ENCODE data around the gene E2F2.
A peak's percentile ranks its signal among the peaks of the same experiment; 100 is the strongest.

Gene E2F2

GRCh38 chr1:23555270-23555985 lies 24.4 kb upstream of the E2F2 start:
- H3K27ac ChIP-seq (ENCODE audit: low read length) = peak overlapping the region; percentile 91
- H3K36me3 ChIP-seq (ENCODE audit: control insufficient read depth in 1 of 2, insufficient read depth in 2 of 2, low read length in 2 of 2) = peaks cover 0 to 10% of the 10 kb centered on the region in 2 donors
- H3K9me3 ChIP-seq (ENCODE audit: control insufficient read depth in 1 of 2, low read length in 2 of 2) = no peaks in the 10 kb centered on the region
- H3K4me1 ChIP-seq (ENCODE audit: control insufficient read depth in 1 of 2, insufficient read depth in 2 of 2, low read length in 2 of 2) = peaks cover 17 to 36% of the 10 kb centered on the region in 2 donors
- H3K4me3 ChIP-seq (ENCODE audit: low read depth in 1 of 2, low read length in 2 of 2) = peak overlapping the region; percentile 66 to 89
- H3K27me3 ChIP-seq (ENCODE audit: low read depth, low read length) = no peaks in the 10 kb centered on the region

GRCh38 chr1:23554481-23555269 lies 23.6 kb upstream of the E2F2 start:
- peaks cover 0 to 10% of the 10 kb centered on the region in 2 donors for H3K36me3 ChIP-seq (ENCODE audit: control insufficient read depth in 1 of 2, insufficient read depth in 2 of 2, low read length in 2 of 2)
- peaks cover 12 to 30% of the 10 kb centered on the region in 2 donors for H3K4me1 ChIP-seq (ENCODE audit: control insufficient read depth in 1 of 2, insufficient read depth in 2 of 2, low read length in 2 of 2)
- no peaks in the 10 kb centered on the region for H3K27me3 ChIP-seq (ENCODE audit: low read depth, low read length)
- H3K9me3 ChIP-seq (ENCODE audit: control insufficient read depth in 1 of 2, low read length in 2 of 2) = no peaks in the 10 kb centered on the region
- peak overlapping the region; percentile 66 to 89 for H3K4me3 ChIP-seq (ENCODE audit: low read depth in 1 of 2, low read length in 2 of 2)
- peak overlapping the region; percentile 91 for H3K27ac ChIP-seq (ENCODE audit: low read length)

- peak overlapping the region; percentile 47 to 57 for H3K4me3 ChIP-seq (ENCODE audit: low read depth in 1 of 2, low read length in 2 of 2)
- H3K27me3 ChIP-seq (ENCODE audit: low read depth, low read length) = no peaks in the 10 kb centered on the region
- peaks cover 0 to 10% of the 10 kb centered on the region in 2 donors for H3K36me3 ChIP-seq (ENCODE audit: control insufficient read depth in 1 of 2, insufficient read depth in 2 of 2, low read length in 2 of 2)
- H3K4me1 ChIP-seq (ENCODE audit: control insufficient read depth in 1 of 2, insufficient read depth in 2 of 2, low read length in 2 of 2) = peaks cover 12 to 30% of the 10 kb centered on the region in 2 donors
- peak overlapping the region; percentile 80 for H3K27ac ChIP-seq (ENCODE audit: low read length)
- H3K9me3 ChIP-seq (ENCODE audit: control insufficient read depth in 1 of 2, low read length in 2 of 2) = no peaks in the 10 kb centered on the region
Measured at GRCh38 chr1:23554127-23554480, 23.1 kb upstream of the E2F2 start.

- H3K4me3 ChIP-seq (ENCODE audit: low read depth in 1 of 2, low read length in 2 of 2) = peak overlapping the region in 1 of 2 donors; percentile 57
- no peaks in the 10 kb centered on the region for H3K27me3 ChIP-seq (ENCODE audit: low read depth, low read length)
- H3K27ac ChIP-seq (ENCODE audit: low read length) = peak overlapping the region; percentile 80
- H3K9me3 ChIP-seq (ENCODE audit: control insufficient read depth in 1 of 2, low read length in 2 of 2) = no peaks in the 10 kb centered on the region
- peaks cover 12 to 30% of the 10 kb centered on the region in 2 donors for H3K4me1 ChIP-seq (ENCODE audit: control insufficient read depth in 1 of 2, insufficient read depth in 2 of 2, low read length in 2 of 2)
- H3K36me3 ChIP-seq (ENCODE audit: control insufficient read depth in 1 of 2, insufficient read depth in 2 of 2, low read length in 2 of 2) = peaks cover 0 to 9% of the 10 kb centered on the region in 2 donors
Measured at GRCh38 chr1:23553231-23554126, 22.4 kb upstream of the E2F2 start.

- H3K4me1 ChIP-seq (ENCODE audit: control insufficient read depth in 1 of 2, insufficient read depth in 2 of 2, low read length in 2 of 2) = peaks cover 12 to 17% of the 10 kb centered on the region in 2 donors
Measured at GRCh38 chr1:23551849-23552248, 20.8 kb upstream of the E2F2 start.

GRCh38 chr1:23548704-23549143 lies 17.7 kb upstream of the E2F2 start:
- H3K9me3 ChIP-seq (ENCODE audit: control insufficient read depth in 1 of 2, low read length in 2 of 2) = no peaks in the 10 kb centered on the region
- H3K27ac ChIP-seq (ENCODE audit: low read length) = no peak overlapping the region
- H3K36me3 ChIP-seq (ENCODE audit: control insufficient read depth in 1 of 2, insufficient read depth in 2 of 2, low read length in 2 of 2) = no peaks in the 10 kb centered on the region
- H3K4me3 ChIP-seq (ENCODE audit: low read depth in 1 of 2, low read length in 2 of 2) = no peak overlapping the region
- peaks cover 0 to 6% of the 10 kb centered on the region in 2 donors for H3K4me1 ChIP-seq (ENCODE audit: control insufficient read depth in 1 of 2, insufficient read depth in 2 of 2, low read length in 2 of 2)
- H3K27me3 ChIP-seq (ENCODE audit: low read depth, low read length) = no peaks in the 10 kb centered on the region

More at GRCh38 chr1:23551849-23552248, 20.8 kb upstream of the E2F2 start:
- H3K27me3 ChIP-seq (ENCODE audit: low read depth, low read length) = no peaks in the 10 kb centered on the region
- no peak overlapping the region for H3K4me3 ChIP-seq (ENCODE audit: low read depth in 1 of 2, low read length in 2 of 2)
- H3K27ac ChIP-seq (ENCODE audit: low read length) = no peak overlapping the region
- no peaks in the 10 kb centered on the region for H3K9me3 ChIP-seq (ENCODE audit: control insufficient read depth in 1 of 2, low read length in 2 of 2)
- H3K36me3 ChIP-seq (ENCODE audit: control insufficient read depth in 1 of 2, insufficient read depth in 2 of 2, low read length in 2 of 2) = peaks cover 0 to 2% of the 10 kb centered on the region in 2 donors

- H3K27ac ChIP-seq (ENCODE audit: low read length) = no peak overlapping the region
- no peaks in the 10 kb centered on the region for H3K9me3 ChIP-seq (ENCODE audit: control insufficient read depth in 1 of 2, low read length in 2 of 2)
- no peaks in the 10 kb centered on the region for H3K36me3 ChIP-seq (ENCODE audit: control insufficient read depth in 1 of 2, insufficient read depth in 2 of 2, low read length in 2 of 2)
- no peak overlapping the region for H3K4me3 ChIP-seq (ENCODE audit: low read depth in 1 of 2, low read length in 2 of 2)
- no peaks in the 10 kb centered on the region for H3K27me3 ChIP-seq (ENCODE audit: low read depth, low read length)
- peaks cover 0 to 5% of the 10 kb centered on the region in 2 donors for H3K4me1 ChIP-seq (ENCODE audit: control insufficient read depth in 1 of 2, insufficient read depth in 2 of 2, low read length in 2 of 2)
Measured at GRCh38 chr1:23546897-23547584, 16.0 kb upstream of the E2F2 start.

GRCh38 chr1:23545851-23546250 lies 14.8 kb upstream of the E2F2 start:
- Histone ChIP-seq H3K9me3 (ENCODE audit: control insufficient read depth in 1 of 2, low read length in 2 of 2) (no peaks in the 10 kb centered on the region), H3K27me3 (ENCODE audit: low read depth, low read length) (no peaks in the 10 kb centered on the region), H3K4me1 (ENCODE audit: control insufficient read depth in 1 of 2, insufficient read depth in 2 of 2, low read length in 2 of 2) (peaks cover 0 to 5% of the 10 kb centered on the region in 2 donors), H3K4me3 (ENCODE audit: low read depth in 1 of 2, low read length in 2 of 2) (no peak overlapping the region), H3K36me3 (ENCODE audit: control insufficient read depth in 1 of 2, insufficient read depth in 2 of 2, low read length in 2 of 2) (no peaks in the 10 kb centered on the region), H3K27ac (ENCODE audit: low read length) (no peak overlapping the region)

GRCh38 chr1:23544444-23545389 lies 13.7 kb upstream of the E2F2 start:
- H3K4me3 ChIP-seq (ENCODE audit: low read depth in 1 of 2, low read length in 2 of 2) = no peak overlapping the region
- no peaks in the 10 kb centered on the region for H3K9me3 ChIP-seq (ENCODE audit: control insufficient read depth in 1 of 2, low read length in 2 of 2)
- H3K36me3 ChIP-seq (ENCODE audit: control insufficient read depth in 1 of 2, insufficient read depth in 2 of 2, low read length in 2 of 2) = no peaks in the 10 kb centered on the region
- no peak overlapping the region for H3K27ac ChIP-seq (ENCODE audit: low read length)
- H3K4me1 ChIP-seq (ENCODE audit: control insufficient read depth in 1 of 2, insufficient read depth in 2 of 2, low read length in 2 of 2) = peaks cover 0 to 8% of the 10 kb centered on the region in 2 donors
- no peaks in the 10 kb centered on the region for H3K27me3 ChIP-seq (ENCODE audit: low read depth, low read length)

Measured in muscle layer of duodenum (tissue), 2 donors.